NT2/D1 (cell line): ENCODE measurements around the gene KLRB1.
"Not testable (repeated sequence)": the region's sequence is repeated elsewhere in the genome, so short reads cannot be mapped to it uniquely, and the experiment has no call there.

Experiments used
- DNase-seq: peaks from one replicate; pipeline ENCODE4 v3.0.0-alpha.2; 2011; ENCODE audit warnings: low read depth, low spot score
- H3K27me3 ChIP-seq: 2 replicates; pipeline ENCODE4 v1.6.0; 2011; ENCODE audit warnings: mild to moderate bottlenecking; ENCODE audit not compliant: insufficient read length, insufficient read depth
- H3K36me3 ChIP-seq: 2 replicates; pipeline ENCODE4 v1.6.1; 2011; ENCODE audit warnings: mild to moderate bottlenecking, low read length, mixed read lengths; ENCODE audit not compliant: insufficient read depth, insufficient read length
- H3K4me1 ChIP-seq: 2 replicates; pipeline ENCODE4 v1.5.1; 2011; ENCODE audit not compliant: insufficient read depth, insufficient read length
- H3K4me3 ChIP-seq: 2 replicates; pipeline ENCODE4 v1.5.1; 2011; ENCODE audit warnings: low read depth; ENCODE audit not compliant: insufficient read length
- H3K9ac ChIP-seq: 2 replicates; pipeline ENCODE4 v1.6.0; 2011; ENCODE audit warnings: low read depth; ENCODE audit not compliant: insufficient read length
- H3K9me3 ChIP-seq: 2 replicates; pipeline ENCODE4 v1.5.1; 2011; ENCODE audit warnings: mild to moderate bottlenecking, low read length; ENCODE audit not compliant: insufficient read depth
- SUZ12 ChIP-seq: IDR thresholded peaks from 2 replicates; pipeline ENCODE4 v1.6.1; 2011; ENCODE audit not compliant: insufficient read length, insufficient read depth; ENCODE audit errors: extremely low read depth
- YY1 ChIP-seq: IDR thresholded peaks from 2 replicates; pipeline ENCODE4 v1.6.1; 2011; ENCODE audit not compliant: insufficient read length, insufficient read depth
- ZNF274 ChIP-seq: IDR thresholded peaks from 2 replicates; pipeline ENCODE4 v1.6.1; 2011; ENCODE audit warnings: mild to moderate bottlenecking, low read depth, low read length

Gene KLRB1

DNA sequence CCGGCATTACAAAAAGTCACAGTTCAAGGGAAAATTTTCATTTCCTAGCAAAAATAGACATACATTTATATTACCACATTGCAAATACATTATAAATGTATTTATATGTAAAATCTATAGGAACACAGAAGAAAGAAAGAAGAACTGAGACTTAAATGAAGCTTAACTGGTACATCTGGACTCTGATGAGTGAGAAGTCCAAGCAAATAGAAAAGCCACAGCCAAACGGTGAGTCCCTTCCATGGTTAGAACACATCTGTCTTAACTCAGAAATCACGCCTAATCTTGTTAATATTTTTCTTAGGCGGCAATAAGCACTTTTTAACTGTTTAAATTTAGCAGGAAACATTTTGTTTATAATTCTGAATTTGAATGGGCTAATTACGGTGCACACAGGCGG, 9.4 kb upstream of the KLRB1 start:
- no peaks in the 10 kb centered on the region; the same call in 1 of the 2 replicates for H3K9me3 ChIP-seq
- no peak for DNase-seq
- no peak overlapping the region for H3K4me3 ChIP-seq
- H3K4me1 ChIP-seq = no peaks in the 10 kb centered on the region
- TF ChIP-seq SUZ12 (no peak), ZNF274 (no peak), YY1 (no peak)
- H3K27me3 ChIP-seq = no peaks in the 10 kb centered on the region
- no peak overlapping the region for H3K9ac ChIP-seq
- no peaks in the 10 kb centered on the region for H3K36me3 ChIP-seq

DNA sequence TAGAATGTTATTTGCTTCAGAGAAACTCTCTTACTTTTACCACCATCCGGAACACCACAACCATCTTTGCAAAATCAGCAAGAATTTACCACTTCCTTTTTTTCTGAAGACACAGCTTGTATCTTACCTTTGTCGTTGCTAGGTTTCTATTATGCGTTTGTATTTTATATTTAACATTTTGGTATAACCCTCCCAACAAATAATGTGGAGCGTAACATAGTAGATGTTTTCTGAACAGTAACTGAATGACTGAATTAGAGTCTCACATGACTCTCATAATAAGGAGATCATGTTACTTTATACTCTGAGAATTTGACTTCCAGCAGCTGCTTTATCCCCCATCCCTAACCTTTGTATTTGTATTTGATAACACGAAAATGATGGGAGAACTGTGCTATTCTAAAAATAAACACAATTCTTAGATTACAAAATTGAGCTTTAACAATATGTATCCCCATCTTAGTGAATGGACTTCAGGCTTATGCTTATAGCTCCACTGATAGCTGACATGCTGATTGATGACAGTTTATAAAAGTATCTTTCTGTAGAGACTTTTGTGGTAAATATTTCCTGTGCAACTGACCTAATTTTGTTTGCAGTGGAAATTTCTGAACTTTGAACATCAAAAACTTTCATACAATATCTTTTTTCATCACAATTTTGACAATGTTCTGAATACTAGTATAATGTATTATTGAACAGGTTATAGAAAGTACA, 7.9 kb upstream of the KLRB1 start:
- TF ChIP-seq SUZ12 (no peak), ZNF274 (no peak), YY1 (no peak)
- Histone ChIP-seq H3K9me3 (peaks cover 4% of the 10 kb centered on the region; the same call in 1 of the 2 replicates), H3K9ac (no peak overlapping the region), H3K4me3 (no peak overlapping the region), H3K36me3 (no peaks in the 10 kb centered on the region), H3K4me1 (no peaks in the 10 kb centered on the region), H3K27me3 (no peaks in the 10 kb centered on the region)
- DNase-seq = no peak

DNA sequence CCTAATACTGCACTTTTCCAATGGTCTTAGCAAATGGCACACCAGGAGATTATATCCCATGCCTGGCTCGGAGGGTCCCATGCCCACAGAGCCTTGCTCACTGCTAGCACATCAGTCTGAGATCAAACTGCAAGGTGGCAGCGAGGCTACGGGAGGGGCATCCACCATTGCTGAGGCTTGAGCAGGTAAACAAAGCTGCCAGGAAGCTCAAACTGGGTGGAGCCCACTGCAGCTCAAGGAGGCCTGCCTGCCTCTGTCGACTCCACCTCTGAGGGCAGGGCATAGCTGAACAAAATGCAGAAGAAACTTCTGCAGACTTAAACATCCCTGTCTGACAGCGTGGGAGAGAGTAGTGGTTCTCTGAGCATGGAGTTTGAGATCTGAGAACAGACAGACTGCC, 2.9 kb upstream of the KLRB1 start:
- peaks cover 17% of the 10 kb centered on the region; the same call in 1 of the 2 replicates for H3K9me3 ChIP-seq
- not testable (repeated sequence) for DNase-seq, H3K27me3 ChIP-seq, H3K4me3 ChIP-seq, H3K4me1 ChIP-seq, H3K36me3 ChIP-seq, H3K9ac ChIP-seq

DNA sequence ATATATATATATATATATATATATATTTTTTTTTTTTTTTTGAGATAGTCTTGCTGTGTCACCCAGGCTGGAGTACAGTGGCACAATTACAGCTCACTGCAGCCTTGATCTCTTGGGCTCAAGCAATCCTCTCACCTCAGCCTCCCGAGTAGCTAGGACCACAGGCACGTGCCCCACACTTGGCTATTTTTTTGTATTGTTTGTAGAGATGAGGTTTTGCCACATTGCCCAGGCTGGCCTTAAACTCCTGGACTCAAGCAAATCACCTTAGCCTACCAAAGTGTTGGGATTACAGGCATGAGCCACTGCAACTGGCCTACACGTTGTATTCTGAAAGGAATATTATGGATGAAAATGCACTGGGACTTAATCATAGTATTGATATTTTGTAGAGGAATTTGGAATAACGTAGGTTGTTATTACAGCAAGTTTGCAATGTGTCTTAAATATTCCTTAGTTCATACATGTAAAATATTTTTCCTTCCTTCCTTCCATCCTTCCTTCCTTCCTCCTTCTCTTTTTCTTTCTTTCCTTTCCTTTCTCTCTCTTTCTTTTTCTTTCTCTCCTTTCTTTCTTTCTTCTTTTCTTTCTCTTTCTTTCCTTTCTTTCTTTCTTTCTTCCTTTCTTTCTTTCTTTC, 862 bp downstream of the KLRB1 start:
- TF ChIP-seq YY1 = no peak
- Histone ChIP-seq H3K9me3 (peaks cover 20% of the 10 kb centered on the region; the same call in 1 of the 2 replicates), H3K9ac (no peak overlapping the region), H3K4me1 (no peaks in the 10 kb centered on the region), H3K27me3 (no peaks in the 10 kb centered on the region), H3K4me3 (no peak overlapping the region), H3K36me3 (no peaks in the 10 kb centered on the region)
- DNase-seq = no peak

DNA sequence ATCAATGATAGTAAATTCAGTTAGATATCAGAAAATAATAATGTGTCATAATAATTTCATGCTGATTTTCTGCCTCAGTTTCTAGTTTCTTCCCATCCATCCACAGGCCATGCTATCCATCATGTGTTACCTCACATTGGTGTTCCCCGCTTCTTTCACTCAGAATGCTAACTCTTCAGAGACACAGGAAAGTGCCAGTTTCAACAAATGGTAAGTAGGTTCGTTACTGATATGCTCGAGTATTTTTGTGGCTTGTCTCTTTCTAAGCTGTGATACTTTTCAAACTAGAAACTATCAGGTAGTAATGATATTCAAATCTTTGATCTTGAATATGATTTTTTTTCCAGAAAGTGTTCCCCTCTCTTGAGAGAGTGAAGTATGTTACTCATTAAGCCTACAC, 1.5 kb downstream of the KLRB1 start:
- Histone ChIP-seq H3K9ac (no peak overlapping the region), H3K4me3 (no peak overlapping the region), H3K27me3 (no peaks in the 10 kb centered on the region), H3K36me3 (no peaks in the 10 kb centered on the region), H3K9me3 (peaks cover 26% of the 10 kb centered on the region; the same call in 1 of the 2 replicates), H3K4me1 (no peaks in the 10 kb centered on the region)
- no peak for DNase-seq
- TF ChIP-seq ZNF274 (no peak), YY1 (no peak), SUZ12 (no peak)

DNA sequence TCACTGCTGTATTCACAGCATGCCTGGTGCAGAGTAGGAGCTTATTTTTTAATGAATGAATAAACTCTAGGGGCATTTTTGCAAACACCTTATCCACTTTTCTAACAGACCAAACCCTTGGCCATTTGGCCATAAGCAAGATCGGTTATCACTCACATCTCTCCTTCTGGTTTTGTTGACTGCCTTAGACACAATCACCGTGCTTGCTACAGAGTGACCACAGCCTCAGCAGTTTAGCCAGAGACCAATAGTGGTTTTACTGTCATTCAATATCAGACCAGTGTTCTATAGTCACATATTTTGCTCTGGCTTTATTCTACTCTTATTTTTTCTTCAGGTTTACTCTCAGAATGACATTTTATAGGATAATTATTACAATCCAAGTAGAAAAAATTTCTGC, 2.2 kb downstream of the KLRB1 start:
- no peak overlapping the region for H3K9ac ChIP-seq
- H3K36me3 ChIP-seq = no peaks in the 10 kb centered on the region
- no peak for DNase-seq
- H3K27me3 ChIP-seq = no peaks in the 10 kb centered on the region
- H3K4me3 ChIP-seq = no peak overlapping the region
- H3K4me1 ChIP-seq = no peaks in the 10 kb centered on the region
- H3K9me3 ChIP-seq = peaks cover 22% of the 10 kb centered on the region; the same call in 1 of the 2 replicates
- TF ChIP-seq YY1 = no peak
- TF ChIP-seq ZNF274 = no peak
- TF ChIP-seq SUZ12 = no peak

DNA sequence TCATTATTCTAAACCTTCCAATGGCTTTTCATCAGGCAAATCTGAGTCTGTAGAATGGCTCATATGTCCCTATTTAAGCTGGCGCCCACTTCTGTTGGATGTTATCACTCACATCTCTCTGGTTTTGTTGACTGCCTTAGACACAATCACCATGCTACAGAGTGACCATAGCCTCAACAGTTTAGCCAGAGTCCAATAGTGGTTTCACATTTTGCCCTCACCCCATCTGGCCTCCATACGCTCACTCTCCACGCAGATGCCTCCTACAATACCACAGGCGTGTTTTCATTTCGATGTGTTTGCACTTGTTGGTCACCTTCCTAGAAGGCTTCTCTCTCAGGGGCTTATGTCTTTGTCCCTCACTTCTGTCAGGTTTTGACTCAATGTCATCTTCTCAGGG, 3.4 kb downstream of the KLRB1 start:
- no peaks in the 10 kb centered on the region for H3K4me1 ChIP-seq
- H3K9me3 ChIP-seq = peaks cover 23% of the 10 kb centered on the region; the same call in 1 of the 2 replicates
- no peak overlapping the region for H3K9ac ChIP-seq
- H3K36me3 ChIP-seq = no peaks in the 10 kb centered on the region
- DNase-seq = no peak
- no peak overlapping the region for H3K4me3 ChIP-seq
- H3K27me3 ChIP-seq = no peaks in the 10 kb centered on the region
- TF ChIP-seq SUZ12 (no peak), YY1 (no peak), ZNF274 (no peak)

DNA sequence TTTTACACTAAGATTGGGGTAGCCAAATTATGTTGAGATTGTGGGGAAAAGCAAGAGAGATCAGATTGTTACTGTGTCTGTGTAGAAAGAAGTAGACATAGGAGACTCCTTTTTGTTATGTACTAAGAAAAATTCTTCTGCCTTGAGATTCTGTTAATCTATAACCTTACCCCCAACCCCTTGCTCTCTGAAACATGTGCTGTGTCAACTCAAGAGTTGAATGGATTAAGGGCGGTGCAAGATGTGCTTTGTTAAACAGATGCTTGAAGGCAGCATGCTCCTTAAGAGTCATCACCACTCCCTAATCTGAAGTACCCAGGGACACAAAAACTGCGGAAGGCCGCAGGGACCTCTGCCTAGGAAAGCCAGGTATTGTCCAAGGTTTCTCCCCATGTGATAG, 7.3 kb downstream of the KLRB1 start:
- peaks cover 18% of the 10 kb centered on the region; the same call in 1 of the 2 replicates for H3K9me3 ChIP-seq
- not testable (repeated sequence) for H3K9ac ChIP-seq, H3K27me3 ChIP-seq, H3K4me1 ChIP-seq, DNase-seq, H3K4me3 ChIP-seq, H3K36me3 ChIP-seq
